ENCODE measurements around the gene ZNF423. TPM values are rescaled to one million over a fixed set of nuclear protein-coding genes. Genes with fewer than 3 reads are reported as not detected.

The ZNF423 gene
- total RNA-seq, 1 donor from 2014 or later = 8.8 TPM

DNA sequence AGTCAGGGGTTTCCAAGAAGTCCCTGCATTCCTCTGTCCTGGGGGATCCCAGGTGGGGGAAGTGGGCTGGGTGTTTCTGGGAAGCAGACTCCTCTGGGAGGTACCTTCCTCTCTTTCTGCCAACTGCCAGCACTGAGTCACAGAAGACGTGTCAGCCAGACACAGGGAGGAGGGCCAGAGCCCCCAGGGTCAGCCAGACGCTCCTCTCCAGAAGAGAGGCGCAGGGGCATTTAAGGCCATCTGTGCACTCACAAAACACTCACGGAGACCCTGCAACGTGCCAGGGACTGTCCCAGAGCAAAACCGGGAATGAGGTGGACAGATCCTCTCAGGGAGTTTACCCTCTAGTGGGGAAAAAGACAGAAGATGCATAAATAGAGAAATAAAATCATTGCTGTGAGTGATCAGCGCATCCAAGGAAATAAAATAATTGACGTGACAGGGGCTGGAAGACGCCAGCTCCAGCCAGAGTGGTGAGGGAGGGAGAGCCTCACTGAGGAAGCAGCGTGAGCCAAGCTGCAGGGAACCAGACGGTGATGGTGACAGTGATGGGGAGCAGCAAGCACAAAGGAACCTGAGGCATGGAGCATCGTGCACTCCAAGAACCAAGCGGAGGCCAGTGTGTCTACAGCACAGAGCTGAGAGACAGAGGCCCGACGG is 105.4 kb downstream of the ZNF423 start:
- DNase-seq (ENCODE audit: missing footprints) = no peak
- ATAC-seq = peak; percentile 20
- intact Hi-C loops (cut with DNase I) = loop anchor here (10.0 kb wide), 1 partner anchor 106 kb away; no protein-coding TSS in a partner anchor

DNA sequence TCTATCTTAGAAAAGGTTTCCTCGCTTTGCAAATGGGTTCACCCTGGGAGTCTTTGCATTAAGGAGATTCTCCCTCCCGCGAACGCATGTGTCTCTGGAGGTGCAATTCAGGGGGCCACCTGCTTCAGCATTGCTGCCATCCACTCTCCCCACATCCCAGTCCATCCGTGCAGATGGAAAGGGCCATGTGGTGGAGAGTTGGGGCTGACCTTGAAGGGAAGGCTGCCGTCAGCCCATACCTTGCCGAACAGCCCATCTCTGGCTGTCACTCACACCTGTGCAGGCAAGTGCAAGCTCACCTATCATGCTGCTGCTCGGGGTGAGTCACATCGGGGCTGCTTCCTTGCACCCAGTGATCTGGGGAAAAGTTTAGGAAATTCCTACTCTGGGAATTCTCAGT is 106.1 kb downstream of the ZNF423 start:
- intact Hi-C loops (cut with DNase I) = loop anchor here (10.0 kb wide), 1 partner anchor 105 kb away; no protein-coding TSS in a partner anchor

DNA sequence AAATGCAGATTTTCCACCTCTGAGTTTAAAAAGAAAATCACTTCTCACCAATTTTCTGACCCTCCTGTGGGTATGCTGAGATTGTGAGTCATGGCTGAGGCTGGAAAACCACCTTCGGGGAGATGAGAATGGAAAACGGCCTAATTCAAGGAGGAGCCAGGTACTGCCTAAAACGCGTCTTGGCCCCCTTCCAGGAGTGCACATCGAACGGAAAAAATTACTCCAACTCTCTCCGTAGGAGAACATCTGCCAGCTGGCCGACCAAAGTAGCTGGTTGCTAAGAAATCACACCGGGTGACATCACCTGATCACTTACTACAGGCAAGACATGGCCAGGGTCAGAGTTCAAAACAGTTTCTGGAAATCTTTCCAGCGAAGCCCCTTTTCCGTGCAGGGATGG is 107.6 kb downstream of the ZNF423 start:
- DNase-seq (ENCODE audit: missing footprints) (no peak), ATAC-seq (no peak)

More for the DNA sequence above, 106.1 kb downstream of the ZNF423 start:
- no peak for DNase-seq (ENCODE audit: missing footprints)
- no peak for ATAC-seq

DNA sequence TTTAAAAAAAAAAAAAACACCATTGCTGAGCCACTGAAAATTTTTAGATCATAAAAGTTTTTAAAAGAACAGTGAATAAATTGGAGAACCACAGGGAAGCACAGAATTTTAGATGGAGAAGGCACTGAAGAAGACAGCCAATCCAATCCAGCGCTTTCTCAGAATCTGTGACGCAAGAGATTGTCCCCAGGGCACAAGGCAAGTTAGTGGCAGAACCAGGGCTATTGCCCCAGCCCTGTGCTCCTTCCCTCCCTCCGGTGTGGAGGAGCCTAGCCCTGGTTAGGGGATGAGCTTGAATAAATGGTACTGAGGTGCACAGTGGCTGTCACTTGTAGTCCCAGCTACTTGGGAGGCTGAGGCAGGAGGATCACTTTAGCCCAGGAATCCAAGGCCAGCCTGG is 108.3 kb downstream of the ZNF423 start:
- DNase-seq (ENCODE audit: missing footprints) = no peak
- intact Hi-C loops (cut with DNase I) = no loop called here
- ATAC-seq = no peak

More for the DNA sequence above, 107.6 kb downstream of the ZNF423 start:
- intact Hi-C loops (cut with DNase I) = no loop called here

DNA sequence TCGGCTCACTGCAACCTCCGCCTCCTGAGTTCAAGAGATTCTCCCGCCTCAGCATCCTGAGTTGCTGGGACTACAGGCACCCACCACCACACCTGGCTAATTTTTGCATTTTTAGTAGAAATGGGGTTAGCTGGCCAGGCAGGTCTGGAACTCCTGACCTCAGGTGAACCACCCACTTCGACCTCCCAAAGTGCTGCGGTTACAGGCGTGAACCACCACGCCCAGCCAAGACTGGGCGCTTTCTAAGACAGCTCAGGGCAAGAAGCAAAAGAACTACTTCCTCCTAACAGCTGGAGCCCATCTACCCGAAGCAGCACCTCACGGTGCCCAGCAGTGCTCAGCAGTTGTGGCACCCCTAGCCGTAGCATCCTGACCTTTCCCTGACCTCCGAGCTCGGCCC is 109.4 kb downstream of the ZNF423 start:
- DNase-seq (ENCODE audit: missing footprints) (no peak), ATAC-seq (no peak)
- intact Hi-C loops (cut with DNase I) = no loop called here

DNA sequence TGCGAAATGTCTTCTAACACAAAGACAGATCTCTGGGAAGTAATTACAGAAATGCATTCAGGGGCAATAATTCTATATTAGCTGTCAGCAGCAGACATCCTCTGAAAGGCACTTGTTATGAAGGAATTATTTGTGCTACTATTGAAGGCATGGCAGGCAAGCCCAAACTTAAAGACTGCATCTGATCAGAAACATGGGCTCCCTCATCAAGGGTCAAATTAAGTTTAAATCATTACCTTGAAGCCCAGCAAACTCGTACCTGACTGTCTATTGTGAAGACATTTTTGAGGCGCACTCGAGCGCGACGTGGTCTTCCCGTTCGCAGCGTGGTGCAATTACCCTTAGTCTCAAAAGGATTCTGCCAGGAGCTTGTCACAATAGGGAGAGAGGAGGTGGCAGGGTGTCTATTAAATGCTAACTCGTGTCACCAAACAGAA is 110.6 kb downstream of the ZNF423 start:
- DNase-seq (ENCODE audit: missing footprints) = no peak
- intact Hi-C loops (cut with DNase I) = no loop called here
- no peak for ATAC-seq

DNA sequence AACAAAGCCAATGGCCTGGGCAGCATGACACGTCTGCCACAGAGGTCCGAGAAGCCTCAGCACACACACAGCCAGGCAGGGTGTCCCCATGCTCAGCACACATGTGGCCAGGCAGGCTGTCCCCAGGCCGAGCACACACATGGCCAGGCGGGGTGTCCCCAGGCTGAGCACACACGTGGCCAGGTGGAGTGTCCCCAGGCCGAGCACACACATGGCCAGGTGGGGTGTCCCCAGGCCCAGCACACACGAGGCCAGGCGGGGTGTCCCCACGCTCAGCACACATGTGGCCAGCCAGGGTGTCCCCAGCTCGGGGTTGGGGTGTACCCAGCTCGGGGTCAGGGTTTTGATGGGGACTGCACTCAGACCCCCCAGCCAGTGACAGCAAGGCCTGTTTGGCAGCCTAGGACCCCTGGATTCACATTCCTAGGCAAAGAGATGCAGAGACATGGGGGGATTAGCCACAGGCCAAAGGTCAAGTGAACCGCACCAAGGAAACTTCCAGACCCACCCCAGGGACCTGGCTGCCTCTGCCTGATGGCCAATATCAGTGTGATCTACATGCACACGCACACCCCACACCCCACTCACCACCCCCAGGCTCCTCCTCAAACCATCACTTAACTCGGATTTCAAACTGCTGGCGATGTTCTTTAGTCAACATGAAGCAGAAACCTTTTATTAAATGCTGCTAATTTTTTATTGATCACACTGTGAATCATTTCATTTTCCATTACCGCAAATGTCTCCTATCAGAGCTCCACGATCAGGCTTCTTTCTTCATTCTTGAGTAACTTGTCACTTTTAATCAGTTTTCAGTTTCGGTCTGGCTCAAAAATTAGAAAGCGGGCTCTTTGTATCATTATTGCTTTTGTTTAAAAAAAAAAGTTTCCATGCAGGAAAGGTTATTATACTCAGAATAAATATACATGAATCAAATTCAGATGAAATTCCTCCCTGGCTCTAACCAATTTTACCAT is 111.4 kb downstream of the ZNF423 start:
- no peak for ATAC-seq

DNA sequence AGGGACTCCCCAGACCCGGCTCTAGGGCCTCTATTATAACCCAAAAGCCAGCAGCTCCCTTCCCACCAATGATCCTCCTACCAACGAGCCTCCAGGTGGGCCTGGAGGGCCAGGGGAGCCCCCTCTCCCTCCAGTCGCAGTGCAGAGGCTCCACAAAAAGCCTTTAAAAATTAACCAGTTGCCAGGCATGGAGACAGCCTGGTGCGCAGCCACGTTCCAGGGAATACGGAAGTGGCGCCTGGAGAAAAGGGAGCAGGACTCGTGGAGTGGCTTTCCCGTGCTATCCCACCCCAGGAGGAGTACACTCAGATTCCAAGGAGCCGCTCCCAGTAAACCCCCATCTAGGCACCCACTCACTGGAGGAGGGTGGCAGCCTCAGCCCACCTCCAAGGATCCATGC is 112.3 kb downstream of the ZNF423 start:
- DNase-seq (ENCODE audit: missing footprints) = no peak
- intact Hi-C loops (cut with DNase I) = no loop called here
- no peak for ATAC-seq

More for the DNA sequence above, 111.4 kb downstream of the ZNF423 start:
- intact Hi-C loops (cut with DNase I) = no loop called here
- DNase-seq (ENCODE audit: missing footprints) = no peak

DNA sequence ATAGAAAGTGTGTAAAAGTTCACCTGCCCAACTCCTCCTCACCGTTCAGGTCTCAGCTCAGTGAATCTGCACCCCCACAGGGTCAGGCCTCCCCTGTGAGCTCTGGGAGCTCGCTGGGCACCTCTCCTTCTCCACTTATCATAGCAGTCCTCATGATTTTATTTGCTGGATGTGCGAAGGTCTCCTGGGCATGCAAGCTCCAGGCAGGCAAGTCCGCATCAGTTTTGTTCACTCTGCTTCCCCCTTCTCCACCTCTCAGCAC is 112.8 kb downstream of the ZNF423 start:
- intact Hi-C loops (cut with DNase I) = no loop called here
- DNase-seq (ENCODE audit: missing footprints) (no peak), ATAC-seq (no peak)

DNA sequence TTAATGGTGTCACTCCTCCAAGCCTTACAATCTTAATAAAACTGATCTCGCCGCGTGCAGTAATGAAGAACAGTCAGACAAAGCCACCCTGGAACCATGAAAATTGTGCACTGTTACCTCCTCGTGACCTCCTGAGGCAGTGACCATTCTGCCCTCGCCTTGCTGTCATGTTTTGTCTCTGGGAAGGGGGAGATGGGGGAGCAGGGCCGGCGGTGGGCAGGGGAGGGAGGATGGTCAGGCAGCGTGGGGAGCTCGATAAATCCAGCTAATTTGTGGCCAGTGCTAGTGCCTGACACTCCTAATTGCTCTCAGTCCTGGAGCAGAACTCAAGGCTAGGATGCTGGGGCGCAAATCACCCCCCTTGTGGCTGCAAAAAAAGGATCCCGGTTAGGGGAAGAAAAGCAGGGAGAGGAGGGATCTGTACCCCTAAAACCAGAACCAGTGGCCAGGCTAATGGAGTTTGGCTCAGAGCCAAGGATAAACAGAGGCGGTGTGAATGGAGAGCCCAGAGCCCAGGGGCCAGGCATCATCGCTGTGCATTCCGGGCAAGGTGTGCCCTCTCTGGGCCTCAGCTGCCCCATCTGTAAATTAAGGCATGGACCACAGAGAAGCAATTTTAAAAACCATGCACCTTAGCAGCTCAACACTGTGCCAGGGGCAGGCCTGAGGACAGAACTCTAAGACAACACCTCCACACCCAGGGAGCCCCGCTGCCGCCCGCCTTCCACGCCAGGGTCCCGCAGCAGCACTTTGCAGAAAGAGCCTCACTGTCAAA is 113.3 kb downstream of the ZNF423 start:
- intact Hi-C loops (cut with DNase I) = no loop called here
- DNase-seq (ENCODE audit: missing footprints) (no peak), ATAC-seq (no peak)

DNA sequence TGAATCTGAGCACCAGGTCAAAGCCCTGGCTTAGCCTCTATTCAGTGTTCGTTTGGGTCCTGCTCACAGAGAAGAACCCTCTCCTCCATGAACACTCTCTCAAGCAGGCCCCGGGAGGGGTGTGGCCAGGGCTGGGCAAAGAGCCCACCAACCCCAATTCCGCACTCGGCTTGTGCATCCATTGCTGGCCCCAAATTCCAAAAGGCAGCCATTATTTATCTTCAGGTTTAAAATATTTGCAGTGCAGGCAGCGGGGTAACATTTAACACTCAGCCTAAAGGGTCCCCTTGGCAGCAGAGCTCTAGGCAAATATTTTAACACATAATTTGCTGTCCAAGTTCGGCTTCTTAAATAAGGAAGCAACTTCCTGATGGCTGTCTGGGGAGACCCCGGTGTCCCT is 115.7 kb downstream of the ZNF423 start:
- intact Hi-C loops (cut with DNase I) = no loop called here
- no peak for ATAC-seq
- no peak for DNase-seq (ENCODE audit: missing footprints)

DNA sequence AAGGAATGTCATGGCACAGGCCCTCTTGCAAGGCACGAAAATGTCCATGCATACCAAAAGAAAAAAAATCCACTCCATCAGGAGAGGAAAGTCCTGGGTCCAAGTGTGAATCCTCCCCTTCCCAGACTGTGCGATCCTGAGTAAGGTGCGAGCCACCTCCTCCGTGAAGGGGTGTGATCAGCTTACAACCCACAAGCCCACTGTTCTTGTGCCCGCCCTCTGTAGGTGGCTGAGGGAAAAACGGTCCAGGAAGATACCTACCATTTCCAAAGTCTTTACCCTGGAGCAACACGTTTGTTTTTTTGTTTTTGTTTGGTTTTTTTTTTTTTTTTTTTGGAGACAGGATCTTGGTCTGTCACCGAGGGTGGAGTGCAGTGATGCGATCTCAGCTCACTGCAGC is 116.5 kb downstream of the ZNF423 start:
- DNase-seq (ENCODE audit: missing footprints) (no peak), ATAC-seq (no peak)
- intact Hi-C loops (cut with DNase I) = no loop called here

DNA sequence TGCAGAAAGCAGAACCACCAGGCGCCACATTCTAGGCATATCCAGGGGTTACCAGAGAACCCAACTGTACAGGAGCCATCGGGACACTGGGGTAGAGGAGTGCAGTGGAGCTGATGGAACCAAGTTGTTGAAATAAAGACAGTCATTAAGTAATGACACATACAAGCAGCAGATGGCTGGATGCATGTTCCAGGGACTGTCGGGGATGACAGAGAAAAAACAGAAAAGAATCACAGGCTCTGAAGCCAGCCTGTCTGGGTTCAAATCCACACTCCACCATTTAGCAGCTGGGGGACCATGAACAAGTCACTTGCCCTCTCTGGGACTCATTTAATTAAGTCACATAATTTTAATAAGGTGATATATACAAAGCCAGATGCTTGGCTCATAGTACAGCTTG is 117.1 kb downstream of the ZNF423 start:
- intact Hi-C loops (cut with DNase I) = no loop called here
- DNase-seq (ENCODE audit: missing footprints) (no peak), ATAC-seq (no peak)

DNA sequence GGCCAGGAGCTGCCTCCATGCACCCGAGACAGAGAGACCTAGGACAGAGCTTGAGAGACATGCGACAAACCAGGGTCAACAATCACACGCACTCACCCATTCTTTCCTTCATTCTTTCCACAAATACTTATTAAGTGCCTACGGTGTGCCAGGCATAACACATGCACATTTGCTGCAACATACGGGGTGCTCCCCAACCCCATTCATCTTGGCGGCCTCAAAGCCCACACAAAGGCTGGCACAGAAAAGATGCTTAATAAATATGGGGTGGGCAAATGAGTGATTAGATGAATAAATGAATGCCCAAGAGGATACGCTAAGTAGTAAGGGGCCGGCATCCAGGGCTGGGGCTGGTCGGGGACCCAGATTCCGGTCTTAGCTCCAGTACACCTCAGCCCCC is 117.9 kb downstream of the ZNF423 start:
- ATAC-seq (no peak), DNase-seq (ENCODE audit: missing footprints) (no peak)
- intact Hi-C loops (cut with DNase I) = no loop called here

DNA sequence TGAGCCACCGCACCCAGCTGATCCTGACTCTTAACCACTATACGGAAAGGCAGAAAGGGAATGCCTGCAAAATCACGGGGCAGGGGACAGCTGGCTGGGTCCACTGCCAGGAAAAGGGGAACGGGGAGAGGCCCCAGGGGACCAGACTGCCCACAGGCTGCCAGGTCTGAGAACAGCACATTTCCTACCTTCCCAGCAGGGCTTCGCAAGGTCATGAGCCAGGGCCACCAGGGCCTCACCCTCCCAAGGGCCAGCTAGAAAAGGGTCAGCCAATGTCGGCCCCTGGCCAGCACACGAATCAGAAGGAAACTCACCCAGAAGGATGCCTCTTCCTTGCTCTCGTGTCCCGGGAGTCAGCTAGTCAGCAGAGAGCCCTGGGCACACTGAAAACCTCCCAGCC is 118.4 kb downstream of the ZNF423 start:
- DNase-seq (ENCODE audit: missing footprints) (no peak), ATAC-seq (no peak)
- intact Hi-C loops (cut with DNase I) = no loop called here

DNA sequence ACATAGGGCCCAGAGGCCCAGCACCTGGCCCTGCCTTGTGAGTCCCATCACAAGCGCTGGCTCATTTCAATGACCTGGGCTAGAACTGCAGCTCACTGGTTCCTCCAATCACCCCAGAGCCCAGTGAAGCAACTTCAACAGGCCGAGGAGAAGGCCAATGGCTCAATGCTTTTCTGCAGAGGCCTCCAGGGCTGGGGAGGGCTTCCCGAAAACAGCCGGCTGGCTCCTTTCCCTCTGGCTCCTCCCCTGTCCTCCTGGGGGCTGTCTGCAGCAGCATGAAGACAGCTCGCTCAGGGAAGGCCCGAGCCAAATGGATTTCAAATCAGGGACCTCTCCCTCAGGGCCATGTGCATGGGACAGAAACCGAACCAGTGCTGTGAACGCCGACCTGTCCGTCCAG is 121.6 kb downstream of the ZNF423 start:
- DNase-seq (ENCODE audit: missing footprints) (no peak), ATAC-seq (peak; percentile 87)
- intact Hi-C loops (cut with DNase I) = no loop called here

DNA sequence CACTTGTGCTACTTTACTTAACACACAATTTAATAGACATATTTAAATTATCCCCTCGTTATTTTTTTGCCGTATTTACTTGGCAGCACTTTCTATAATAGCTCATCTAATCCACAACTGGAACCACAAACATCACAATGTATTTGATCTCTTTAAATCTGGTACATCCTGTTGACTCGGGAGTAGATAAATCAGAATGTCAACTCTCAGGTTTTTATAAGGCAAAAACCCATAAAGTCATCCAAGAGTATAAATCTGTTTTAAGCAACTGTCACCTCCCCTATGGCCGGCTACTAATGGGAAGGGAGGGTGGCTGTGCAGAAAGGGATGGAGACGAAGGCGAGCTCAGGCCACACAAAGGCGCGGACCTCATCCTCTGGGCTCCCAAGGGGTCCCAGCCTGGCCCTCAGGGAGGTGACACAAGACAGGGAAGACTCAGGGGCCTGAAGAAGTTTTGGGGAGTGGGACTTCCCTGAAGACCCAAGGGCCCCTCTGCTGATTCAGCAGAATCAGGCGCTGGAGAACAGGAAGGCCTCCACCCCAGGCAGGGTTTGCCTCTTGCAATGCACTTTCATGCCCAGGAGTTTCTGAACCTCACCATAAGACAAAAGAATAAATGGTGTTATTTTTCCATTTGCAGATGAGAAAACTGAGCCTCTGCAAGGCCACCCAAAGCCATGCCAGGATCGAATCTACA is 122.5 kb downstream of the ZNF423 start:
- no peak for ATAC-seq
- no peak for DNase-seq (ENCODE audit: missing footprints)
- intact Hi-C loops (cut with DNase I) = no loop called here

DNA sequence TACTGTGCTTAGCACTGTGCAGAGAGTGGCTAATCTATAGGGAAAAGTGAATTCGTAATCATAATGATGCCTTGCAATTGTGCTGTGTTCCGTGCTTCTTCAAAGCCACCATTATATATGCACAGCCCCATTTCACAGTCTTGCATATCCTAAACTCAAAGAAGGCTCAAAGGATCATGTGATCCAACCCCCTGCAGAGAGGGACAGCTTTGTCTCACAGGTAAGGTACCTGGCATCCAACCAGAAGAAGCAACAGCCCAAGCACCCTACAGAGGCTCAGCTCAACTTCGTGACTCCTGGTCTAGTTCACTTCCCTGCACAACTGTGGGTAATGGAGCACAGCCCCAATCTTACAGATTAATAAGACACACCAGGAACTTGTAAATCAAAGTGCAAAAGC is 124.0 kb downstream of the ZNF423 start:
- ATAC-seq = no peak
- intact Hi-C loops (cut with DNase I) = no loop called here
- no peak for DNase-seq (ENCODE audit: missing footprints)

DNA sequence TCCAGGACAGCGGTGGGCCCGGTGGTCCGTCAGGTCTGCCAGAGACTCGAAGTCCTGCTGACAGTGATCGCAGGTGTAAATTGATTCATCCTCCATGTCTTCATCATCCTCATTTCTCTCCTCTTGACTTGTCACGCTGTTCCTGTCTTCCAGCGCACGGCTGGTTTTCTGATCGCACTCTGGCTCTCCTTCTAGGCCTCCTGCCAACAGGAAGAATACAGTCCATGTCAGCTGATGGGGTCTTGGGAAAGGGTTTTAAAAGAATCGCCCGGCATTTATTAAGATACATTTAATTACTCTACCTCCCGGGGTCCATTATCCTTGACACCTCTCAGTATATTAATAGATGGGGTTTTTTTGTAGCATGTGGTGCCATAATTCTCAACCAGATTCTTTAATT is 125.1 kb downstream of the ZNF423 start:
- DNase-seq (ENCODE audit: missing footprints) (no peak), ATAC-seq (no peak)
- intact Hi-C loops (cut with DNase I) = no loop called here
